GM19193 (cell line): ENCODE results near the gene RIPPLY2.

Source experiments
- POLR2A ChIP-seq: IDR thresholded peaks from 4 replicates; pipeline ENCODE4 v1.6.1; 2011; ENCODE audit not compliant: insufficient read depth, insufficient read length; ENCODE audit errors: extremely low read depth

The RIPPLY2 gene

DNA sequence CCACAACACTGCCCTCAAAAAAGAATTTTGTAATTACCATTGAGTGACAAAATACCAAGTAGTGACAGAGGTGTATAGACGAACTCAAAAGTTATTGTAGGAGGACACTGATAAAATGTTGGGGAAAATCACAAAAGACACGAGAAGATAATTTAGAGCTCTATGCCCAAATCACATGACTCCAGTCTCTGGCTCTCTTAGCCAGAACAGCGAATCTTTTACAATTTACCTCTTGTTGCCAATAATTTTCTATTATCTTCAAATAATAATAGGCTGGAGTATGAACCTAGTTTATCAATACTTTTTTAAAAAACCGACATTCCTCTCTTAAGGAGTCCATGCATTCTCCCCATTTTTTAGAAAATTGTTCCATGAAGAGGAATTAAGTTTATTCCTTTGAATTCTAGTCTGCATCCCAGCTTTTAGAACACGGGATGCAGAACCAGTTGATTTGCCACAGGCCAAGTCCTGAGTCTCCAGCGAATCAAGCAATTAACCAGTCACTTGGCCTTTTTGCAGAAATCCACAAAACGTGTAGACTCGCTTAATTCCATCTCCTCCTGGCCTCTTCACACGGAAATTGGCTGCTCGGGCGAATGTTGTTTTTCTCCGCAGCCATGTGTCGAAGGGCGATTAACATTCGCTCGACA lies 507 bp upstream of the RIPPLY2 start:
- no peak for TF ChIP-seq POLR2A

GRCh38 chr6:83854001-83854501 lies 891 bp downstream of the RIPPLY2 start:
- no peak for TF ChIP-seq POLR2A

DNA sequence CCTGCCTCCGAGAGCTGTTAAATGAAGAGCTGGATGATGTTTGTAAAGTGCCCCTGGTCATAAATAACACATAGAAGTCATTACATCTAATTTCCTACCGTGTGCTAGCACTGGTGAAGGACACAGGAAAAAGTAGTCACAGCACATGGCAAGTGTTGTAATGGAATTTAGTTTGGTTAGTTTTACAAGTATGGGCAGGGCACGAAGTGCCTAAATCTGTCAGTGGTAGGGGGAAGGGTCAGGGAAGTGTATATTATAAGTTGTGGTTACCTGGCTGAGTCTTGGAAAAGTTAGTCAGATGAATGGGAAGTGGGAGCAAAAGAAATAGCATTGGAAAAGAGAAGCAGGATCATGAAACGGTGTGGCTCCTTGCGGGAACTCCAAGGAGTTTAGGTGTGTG lies 1.6 kb downstream of the RIPPLY2 start:
- TF ChIP-seq POLR2A = no peak

DNA sequence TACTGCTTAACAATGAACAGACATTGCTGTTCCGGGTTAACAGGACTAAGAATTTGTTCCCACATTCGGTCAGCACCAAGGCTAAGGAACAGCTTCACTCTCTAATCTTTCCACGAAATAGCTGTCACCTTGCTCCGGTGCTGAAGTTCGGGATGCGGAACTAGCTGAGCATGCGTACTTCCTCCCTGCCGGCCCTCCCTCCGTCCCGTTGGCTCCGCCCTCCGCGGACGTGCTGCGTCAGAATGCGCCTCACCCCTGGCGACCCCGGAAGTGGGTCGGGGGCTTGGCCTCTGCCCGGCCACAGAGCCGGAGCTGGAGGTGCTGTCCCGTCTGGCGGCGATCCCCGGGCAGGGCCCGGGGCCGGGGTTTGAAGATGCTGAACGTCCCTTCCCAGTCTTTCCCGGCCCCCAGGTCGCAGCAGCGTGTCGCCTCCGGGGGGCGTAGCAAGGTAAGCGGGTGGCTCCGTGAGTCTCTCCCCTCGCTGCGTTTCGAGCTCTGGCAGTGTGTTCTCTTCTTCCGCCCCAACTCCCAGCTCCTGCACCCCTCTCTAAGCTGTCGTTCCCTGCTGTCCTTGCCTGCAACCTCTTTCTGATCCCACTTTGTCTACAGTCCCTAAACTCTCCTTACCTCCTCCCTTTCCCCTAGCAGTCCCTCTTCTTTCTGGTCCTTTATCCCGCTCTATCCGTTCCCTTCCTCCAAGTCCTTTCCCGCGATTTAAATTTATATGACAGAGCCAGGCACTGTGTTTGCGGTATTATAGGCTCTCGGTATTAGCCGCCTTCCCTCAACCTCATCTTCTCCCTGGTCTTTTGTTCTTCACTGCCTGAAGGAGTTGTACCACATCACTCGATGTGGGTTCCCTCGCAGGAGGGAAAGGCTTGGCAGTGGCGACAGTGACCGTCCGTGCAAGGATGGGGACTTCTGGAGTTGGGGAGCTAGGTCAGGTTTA lies 6.5 kb downstream of the RIPPLY2 start, which contains the start of gene CYB5R4:
CYB5R4 (plus strand) TSS at position 280 of the 949 bp plus-strand sequence; CDS start at position 374, 94 bp downstream.
- TF ChIP-seq POLR2A = peak; percentile 97

- TF ChIP-seq POLR2A = no peak
Measured at GRCh38 chr6:83860359-83860755, 7.2 kb downstream of the RIPPLY2 start.

- TF ChIP-seq POLR2A = no peak
Measured at GRCh38 chr6:83860782-83861495, 7.8 kb downstream of the RIPPLY2 start.

DNA sequence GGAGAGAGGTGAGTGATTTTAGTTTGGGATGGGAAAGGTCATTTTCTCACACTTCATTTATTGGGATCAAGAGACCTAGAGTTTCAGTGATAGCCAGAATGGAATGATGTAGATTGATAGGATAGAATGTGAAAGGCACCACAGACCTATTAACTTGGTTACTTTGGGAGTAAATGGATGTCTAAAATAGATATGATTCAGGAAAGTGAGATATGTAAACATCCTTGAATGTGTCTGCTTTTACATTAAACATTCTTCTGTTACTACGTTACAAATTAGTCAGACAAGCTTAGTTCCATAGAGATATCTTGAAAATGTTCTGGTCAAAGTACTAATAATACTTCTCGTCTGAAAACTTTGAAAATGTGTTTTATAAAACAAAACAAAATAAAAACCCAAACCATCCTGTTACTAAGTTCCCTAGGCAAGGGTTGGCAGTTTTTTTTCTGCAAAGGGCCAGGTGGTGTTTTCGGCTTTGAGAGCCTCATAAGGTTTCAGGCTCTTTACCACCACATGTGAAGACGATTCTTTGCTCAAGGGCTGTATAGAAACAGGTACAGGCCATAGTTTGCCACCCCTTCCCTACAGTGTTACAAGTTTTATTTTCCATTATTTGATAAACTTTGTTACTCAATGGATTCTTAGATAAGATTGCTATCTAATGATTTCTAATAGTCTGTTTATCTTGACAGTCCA lies 9.8 kb downstream of the RIPPLY2 start:
- TF ChIP-seq POLR2A = no peak

DNA sequence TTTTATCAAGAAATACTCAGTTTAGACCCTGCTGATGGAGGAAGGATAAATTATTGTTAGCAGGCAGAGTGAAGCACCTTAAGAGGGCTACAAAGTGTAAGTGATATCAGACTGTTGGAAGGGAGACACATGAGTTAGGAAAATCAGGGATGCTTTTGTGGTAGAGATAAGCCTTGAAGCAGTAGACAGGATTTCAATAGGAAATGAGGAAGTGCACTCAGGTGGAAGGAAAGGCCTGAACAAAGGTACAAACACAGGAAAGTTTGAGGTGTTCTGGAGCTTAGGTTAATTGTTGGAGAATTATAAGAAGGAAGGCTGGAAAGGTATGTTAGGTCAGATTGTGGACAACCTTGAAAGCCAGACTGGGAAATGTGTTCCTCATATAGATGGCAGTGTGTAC lies 13.9 kb downstream of the RIPPLY2 start:
- TF ChIP-seq POLR2A = no peak

DNA sequence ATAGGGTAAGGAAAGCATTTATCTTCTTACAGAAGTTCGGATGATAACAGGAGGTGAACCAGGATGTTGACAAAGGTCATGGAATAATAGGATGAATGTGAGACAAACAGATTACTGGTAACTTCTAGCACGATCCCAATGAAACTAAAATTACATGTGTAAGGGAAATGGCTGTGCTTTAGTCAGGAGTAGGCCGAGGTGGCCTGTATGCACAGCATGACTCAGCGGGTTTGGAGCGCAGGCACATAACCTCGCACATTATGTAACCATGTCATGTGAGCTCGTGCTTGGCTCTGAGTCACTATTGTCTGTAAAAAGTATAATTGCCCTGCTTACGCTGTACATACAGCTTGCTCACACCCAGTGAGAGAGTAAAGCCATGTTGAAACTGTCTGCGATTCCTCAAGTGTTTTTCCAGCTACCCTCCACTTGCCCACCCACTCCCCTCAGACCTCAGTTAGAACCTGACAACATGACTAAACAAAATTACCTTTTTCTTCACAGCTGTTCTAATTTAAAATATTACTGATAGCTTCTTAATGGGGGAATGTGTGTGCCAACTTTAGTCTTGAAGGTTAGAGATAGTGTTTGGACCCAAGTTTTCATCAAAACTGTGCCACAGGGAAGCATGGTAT lies 14.5 kb downstream of the RIPPLY2 start:
- TF ChIP-seq POLR2A = no peak

GRCh38 chr6:83868639-83869038 lies 15.5 kb downstream of the RIPPLY2 start:
- no peak for TF ChIP-seq POLR2A

DNA sequence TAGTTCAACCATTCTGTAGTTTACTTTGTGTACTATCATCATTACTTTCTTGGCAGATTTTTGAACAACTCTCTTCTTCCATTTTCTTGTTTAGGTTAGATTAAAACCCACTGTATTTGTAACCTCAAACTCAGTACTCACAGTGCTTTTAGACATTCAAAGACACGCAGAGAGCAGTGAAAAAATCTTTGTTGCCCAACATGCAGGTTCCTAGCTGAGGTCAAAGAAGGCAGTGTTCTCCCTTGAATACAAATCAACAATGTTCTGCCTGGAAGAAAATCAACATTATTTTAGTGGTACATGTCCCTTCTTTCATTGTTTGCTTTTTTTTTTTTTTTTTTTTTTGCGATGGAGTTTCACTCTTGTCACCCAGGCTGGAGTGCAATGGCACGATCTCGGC lies 17.5 kb downstream of the RIPPLY2 start:
- TF ChIP-seq POLR2A = no peak

DNA sequence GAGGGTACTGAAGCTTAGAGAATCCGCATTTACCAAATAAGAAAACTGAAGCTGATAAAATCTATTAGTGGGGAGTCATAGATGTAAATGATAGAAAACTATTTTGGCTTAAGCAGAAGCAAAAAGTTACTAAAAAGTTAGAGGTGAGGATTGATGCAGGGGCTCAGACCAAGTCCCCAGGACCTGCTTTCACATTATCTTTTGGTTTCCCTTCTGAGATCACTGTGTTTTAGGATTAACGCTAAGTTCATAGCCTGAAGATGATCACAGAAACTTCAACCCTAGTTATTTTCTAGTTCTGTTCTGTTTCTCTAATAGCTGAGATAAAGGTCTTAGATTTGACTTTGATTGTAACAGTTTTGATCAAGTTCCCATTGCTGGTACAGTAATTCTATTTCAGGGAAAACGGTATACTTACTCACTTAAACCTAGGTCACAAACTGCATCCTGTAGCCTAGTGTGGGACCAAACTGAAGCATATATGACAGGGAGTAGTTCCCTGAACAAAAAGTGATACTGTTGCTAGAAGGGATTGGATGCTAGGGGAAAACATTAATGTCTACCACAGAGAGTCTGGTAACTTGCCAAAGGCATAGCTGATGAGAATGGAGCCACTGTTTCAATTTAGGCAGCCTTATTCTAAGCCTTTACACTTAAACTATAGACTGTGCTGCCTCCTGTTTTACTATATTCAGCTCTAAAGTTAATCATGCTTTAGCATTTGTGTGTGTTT lies 19.4 kb downstream of the RIPPLY2 start:
- no peak for TF ChIP-seq POLR2A

DNA sequence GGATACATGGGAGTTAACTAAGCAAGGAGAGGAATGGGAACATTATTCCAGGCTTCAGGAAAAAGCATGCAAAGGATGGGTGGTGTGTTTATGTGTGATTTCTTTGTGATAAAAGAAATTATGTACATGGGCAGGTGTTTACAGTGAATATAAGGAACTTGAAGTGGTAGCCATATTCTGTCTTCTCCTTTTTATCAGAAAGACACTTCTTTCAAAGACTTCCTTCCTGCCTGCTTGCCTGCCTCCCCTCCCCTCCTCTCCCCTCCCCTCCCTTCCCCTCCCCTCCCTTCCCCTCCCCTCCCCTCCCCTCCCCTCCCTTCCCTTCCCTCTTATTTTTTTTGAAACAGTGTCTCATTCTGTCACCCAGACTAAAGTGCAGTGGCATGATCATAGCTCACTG lies 20.7 kb downstream of the RIPPLY2 start:
- no peak for TF ChIP-seq POLR2A

DNA sequence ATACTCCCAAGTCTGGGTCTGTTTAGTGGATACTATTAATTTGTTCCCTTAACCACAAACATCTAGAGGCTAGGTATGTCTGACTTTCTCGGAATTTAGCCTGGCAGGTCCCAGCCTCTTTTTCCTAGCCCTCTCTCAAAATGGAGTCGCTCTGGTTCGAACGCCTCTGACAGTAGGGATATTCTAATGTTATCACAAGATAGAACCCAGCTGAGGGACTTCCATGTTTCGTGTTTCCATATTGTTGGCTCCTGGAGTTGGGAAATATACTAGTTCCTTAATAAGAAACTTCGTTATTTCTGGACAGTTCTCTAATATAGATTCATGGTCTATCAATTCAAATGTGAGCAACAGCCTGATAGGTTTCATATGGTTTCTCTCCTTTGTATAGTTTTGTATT lies 22.7 kb downstream of the RIPPLY2 start:
- TF ChIP-seq POLR2A = no peak
